H1 (cell line): ENCODE data around the gene RRBP1.

Experiments used
- CHD1 ChIP-seq: IDR thresholded peaks from 2 replicates; pipeline ENCODE4 v1.6.1; 2012; ENCODE audit warnings: low read depth, low read length, improper control_type of control experiment
- CTCF ChIP-seq, 3 experiments: IDR thresholded peaks; 1 replicate in 2 of 3; 2 replicates in 1 of 3; pipeline versions ENCODE4 v1.5.1 to v1.6.1; 2011; ENCODE audit warnings: low read length in 3 of 3, mild to moderate bottlenecking in 3 of 3, inconsistent platforms in 2 of 3, low read depth in 1 of 3, moderate library complexity in 1 of 3; ENCODE audit not compliant: insufficient read depth in 1 of 3; ENCODE audit errors: control extremely low read depth in 1 of 3
- EP300 ChIP-seq, 2 experiments: IDR thresholded peaks; 1 replicate in 1 of 2; 2 replicates in 1 of 2; pipeline ENCODE4 v1.6.1; 2011 to 2012; ENCODE audit warnings: low read depth in 2 of 2, low read length in 2 of 2, mild to moderate bottlenecking in 2 of 2, borderline replicate concordance in 1 of 2, inconsistent platforms in 1 of 2, moderate library complexity in 1 of 2
- JUND ChIP-seq: IDR thresholded peaks from 2 replicates; pipeline ENCODE4 v1.6.1; 2011; ENCODE audit warnings: mild to moderate bottlenecking, improper control_type of control experiment, low read length
- MAX ChIP-seq: IDR thresholded peaks from 2 replicates; pipeline ENCODE4 v1.6.1; 2012; ENCODE audit warnings: inconsistent platforms
- POLR2A ChIP-seq, 2 experiments: IDR thresholded peaks; 1 replicate in 1 of 2; 2 replicates in 1 of 2; pipeline ENCODE4 v1.6.1; 2011; ENCODE audit warnings: low read depth in 2 of 2, low read length in 2 of 2, mild to moderate bottlenecking in 2 of 2; ENCODE audit errors: control extremely low read depth in 1 of 2
- POLR2AphosphoS5 ChIP-seq: IDR thresholded peaks from 2 replicates; pipeline ENCODE4 v1.6.1; 2011; ENCODE audit warnings: low read depth, low read length
- RAD21 ChIP-seq, 2 experiments: IDR thresholded peaks in 1 of 2; conservative IDR thresholded peaks in 1 of 2; 2 replicates each; pipeline ENCODE4 v1.6.1; 2011; ENCODE audit warnings: low read depth in 2 of 2, low read length in 2 of 2, improper control_type of control experiment in 1 of 2, inconsistent platforms in 1 of 2, mild to moderate bottlenecking in 1 of 2, moderate library complexity in 1 of 2
- RBBP5 ChIP-seq: IDR thresholded peaks from 2 replicates; pipeline ENCODE4 v1.7.1; 2012; ENCODE audit warnings: low read depth, mild to moderate bottlenecking, inconsistent platforms, low read length, moderate library complexity, borderline replicate concordance
- RFX5 ChIP-seq: IDR thresholded peaks from 2 replicates; pipeline ENCODE4 v1.6.1; 2011; ENCODE audit warnings: low read depth, low read length, improper control_type of control experiment, borderline replicate concordance
- SIN3A ChIP-seq, 2 experiments: IDR thresholded peaks in 1 of 2; conservative IDR thresholded peaks in 1 of 2; 2 replicates each; pipeline ENCODE4 v1.6.1; 2011 to 2012; ENCODE audit warnings: low read length in 2 of 2, improper control_type of control experiment in 1 of 2, low read depth in 1 of 2, mild to moderate bottlenecking in 1 of 2
- SP1 ChIP-seq: IDR thresholded peaks from 2 replicates; pipeline ENCODE4 v1.6.1; 2011; ENCODE audit warnings: low read depth, low read length
- TAF1 ChIP-seq: IDR thresholded peaks from 2 replicates; pipeline ENCODE4 v1.6.1; 2011; ENCODE audit warnings: mild to moderate bottlenecking, low read depth, low read length
- TCF12 ChIP-seq: IDR thresholded peaks from 2 replicates; pipeline ENCODE4 v1.6.1; 2011; ENCODE audit warnings: low read depth, mild to moderate bottlenecking, low read length

- TF ChIP-seq RAD21 (IDR thresholded peaks at IDR 0.05 in 1 of 2, conservative IDR thresholded peaks at IDR 0.05 in 1 of 2; ENCODE audit: low read depth in 2 of 2, low read length in 2 of 2) (no peak), CTCF (IDR thresholded peaks at IDR 0.05; ENCODE audit: control extremely low read depth in 1 of 3, insufficient read depth in 1 of 3, low read depth in 1 of 3, low read length in 3 of 3) (no peak), TCF12 (no peak), MAX (no peak), POLR2AphosphoS5 (no peak), RFX5 (no peak), RBBP5 (no peak), JUND (no peak), POLR2A (IDR thresholded peaks at IDR 0.05; ENCODE audit: control extremely low read depth in 1 of 2, low read depth in 2 of 2, low read length in 2 of 2) (no peak), TAF1 (no peak), CHD1 (no peak), SIN3A (conservative IDR thresholded peaks at IDR 0.05 in 1 of 2, IDR thresholded peaks at IDR 0.05 in 1 of 2; ENCODE audit: low read depth in 1 of 2, low read length in 2 of 2) (no peak), SP1 (no peak), EP300 (IDR thresholded peaks at IDR 0.05; ENCODE audit: borderline replicate concordance in 1 of 2, low read depth in 2 of 2, low read length in 2 of 2) (no peak)
These were observed 9.7 kb upstream of the RRBP1 start for GRCh38 chr20:17691758-17692157.
